Limb (tissue), 2 donors: ENCODE results near the gene APOBEC3F.
"Not testable (repeated sequence)": the region's sequence is repeated elsewhere in the genome, so short reads cannot be mapped to it uniquely, and the experiment has no call there.

ENCODE experiments used
- DNase-seq, 2 donors: peaks; one replicate each; pipeline ENCODE4 v3.0.0-alpha.2; 2016; ENCODE audit errors: extremely low spot score in 2 of 2

APOBEC3F gene

GRCh38 chr22:39040538-39041296 is at the start of gene APOBEC3F:
TSS of gene APOBEC3F (plus strand) at chr22:39040864. CDS start at chr22:39040961, 97 bp downstream.
- peak in 1 of 2 donors; percentile 50 for DNase-seq

- peak in 1 of 2 donors; percentile 36 for DNase-seq
Measured at GRCh38 chr22:38992871-38993371, 47.7 kb upstream of the APOBEC3F start.

DNA sequence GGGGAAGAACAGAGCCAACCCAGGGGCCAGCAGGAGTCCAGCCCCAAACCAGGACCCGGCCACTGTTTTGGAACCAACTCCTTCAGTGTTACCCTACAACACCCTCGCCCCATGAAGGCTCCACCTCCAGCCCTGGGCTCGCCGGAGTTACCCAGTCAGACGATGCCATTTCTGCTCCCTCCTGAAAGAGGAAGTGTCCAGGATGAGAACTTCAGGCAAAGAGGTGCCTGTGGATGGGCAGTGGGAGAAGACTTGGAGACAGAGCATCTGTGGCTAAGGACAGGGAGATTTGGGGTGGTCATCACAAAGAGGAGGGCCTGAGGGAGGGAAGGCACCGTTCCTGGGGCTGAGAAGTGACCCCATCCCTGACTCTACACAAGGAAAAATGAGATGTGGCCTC is 44.6 kb upstream of the APOBEC3F start:
- DNase-seq: no peak

DNA sequence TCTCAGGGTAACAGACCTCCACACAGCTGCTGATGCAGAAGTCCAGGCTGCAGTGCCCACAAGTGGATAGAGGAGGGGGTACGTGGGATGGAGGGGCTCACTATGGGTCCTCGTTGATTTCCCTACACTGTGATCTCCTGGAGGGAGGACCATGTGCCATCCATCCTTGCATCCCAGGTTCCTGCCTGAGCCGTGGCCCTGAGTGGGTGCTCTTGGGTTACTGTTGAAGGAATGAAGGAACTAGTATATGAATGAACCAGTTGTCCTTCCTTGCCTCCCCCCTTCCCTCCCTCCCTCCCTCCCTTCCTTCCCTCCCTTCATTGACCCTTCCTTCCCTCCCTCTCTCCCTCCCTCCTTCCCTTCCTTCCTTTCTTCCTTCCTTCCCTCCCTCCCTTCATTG is 43.1 kb upstream of the APOBEC3F start:
- no peak for DNase-seq

DNA sequence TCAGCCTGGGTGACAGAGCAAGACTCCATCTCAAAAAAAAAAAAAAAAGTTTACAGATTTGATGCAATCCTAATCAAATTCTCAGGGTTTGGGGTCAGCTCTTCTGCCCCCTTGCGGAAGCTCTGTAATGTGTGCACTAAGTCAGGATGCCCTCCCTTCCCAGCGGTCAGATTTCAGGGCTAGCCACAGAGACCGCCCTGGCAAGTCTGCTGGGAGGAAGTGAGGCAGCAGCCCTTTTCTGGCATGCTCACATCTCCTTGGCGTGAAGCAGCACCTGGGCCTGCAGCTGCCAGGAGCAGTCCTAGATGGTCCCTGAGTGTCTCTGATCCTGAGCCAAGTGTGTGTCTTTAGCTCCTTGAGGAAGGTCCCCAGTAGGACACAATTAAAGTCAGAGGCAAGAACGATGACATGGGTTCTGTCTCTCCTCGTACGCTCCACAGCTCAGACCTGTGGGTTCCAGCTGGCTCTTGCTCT is 37.5 kb upstream of the APOBEC3F start:
- DNase-seq: peak; percentile 72 to 73

- DNase-seq: no peak
Measured at GRCh38 chr22:39007177-39007576, 33.5 kb upstream of the APOBEC3F start.

DNA sequence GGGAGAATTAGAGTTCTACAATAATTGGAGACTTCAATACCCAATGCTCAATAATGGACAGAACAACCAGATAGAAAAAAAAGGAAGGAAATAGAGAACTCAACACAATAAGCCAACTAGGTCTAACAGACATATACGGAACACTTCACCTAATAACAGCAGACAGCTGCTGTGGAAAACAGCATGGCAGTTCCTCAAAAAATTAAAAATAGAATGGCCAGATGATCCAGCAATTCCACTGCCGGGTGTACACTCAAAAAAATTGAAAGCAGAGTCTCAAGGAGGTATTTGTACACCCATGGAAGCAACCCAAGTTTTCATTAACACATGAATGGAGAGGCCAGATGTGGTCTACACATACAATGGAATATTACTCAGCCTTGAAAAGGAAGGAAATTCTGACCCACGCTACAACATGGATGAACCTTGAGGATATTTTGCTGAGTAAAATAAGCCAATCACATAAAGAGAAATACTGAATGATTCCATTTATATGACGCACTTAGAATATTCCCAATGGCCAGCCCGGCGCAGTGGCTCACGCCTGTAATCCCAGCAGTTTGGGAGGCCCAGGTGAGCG is 32.3 kb upstream of the APOBEC3F start:
- not testable (repeated sequence) for DNase-seq

GRCh38 chr22:39010946-39011345 is 29.7 kb upstream of the APOBEC3F start:
- no peak for DNase-seq

DNA sequence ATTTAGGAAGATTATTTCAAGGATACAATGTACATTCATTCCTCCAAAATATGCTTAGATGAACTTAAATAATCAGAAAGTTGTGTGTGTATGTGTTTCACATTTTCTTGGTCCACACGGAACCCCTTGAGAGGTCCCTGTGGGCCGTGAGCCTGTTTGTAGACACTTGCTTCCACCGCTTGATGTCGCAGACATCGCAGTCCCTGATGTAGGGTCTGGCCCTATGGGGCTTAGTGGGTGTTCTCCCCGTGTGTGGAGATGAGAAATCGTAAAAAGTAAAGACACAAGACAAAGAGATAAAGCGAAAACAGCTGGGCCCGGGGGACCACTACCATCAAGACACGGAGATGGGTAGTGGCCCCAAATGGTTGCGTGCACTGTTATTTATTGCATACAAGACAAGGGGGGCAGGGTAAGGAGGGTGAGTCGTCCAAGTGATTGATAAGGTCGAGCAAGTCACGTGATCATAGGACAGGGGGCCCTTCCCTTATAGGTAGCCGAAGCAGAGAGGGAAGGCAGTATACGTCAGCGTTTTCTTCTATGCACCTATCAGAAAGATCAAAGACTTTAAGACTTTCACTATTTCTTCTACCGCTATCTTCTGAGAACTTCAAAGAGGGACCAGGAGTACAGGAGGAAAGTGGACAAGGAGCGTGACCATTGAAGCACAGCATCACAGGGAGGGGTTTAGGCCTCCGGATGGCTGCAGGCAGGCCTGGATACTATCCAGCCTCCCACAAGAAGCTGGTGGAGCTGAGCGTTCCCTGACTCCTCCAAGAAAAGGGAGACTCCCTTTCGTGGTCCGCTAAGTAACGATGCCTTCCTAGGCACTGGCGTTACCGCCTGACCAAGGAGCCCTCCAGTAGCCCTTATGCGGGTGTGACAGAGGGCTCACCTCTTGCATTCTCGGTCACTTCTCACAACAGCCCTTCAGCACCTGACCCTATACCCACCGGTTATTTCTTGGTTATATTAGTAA is 27.8 kb upstream of the APOBEC3F start:
- DNase-seq: no peak

DNA sequence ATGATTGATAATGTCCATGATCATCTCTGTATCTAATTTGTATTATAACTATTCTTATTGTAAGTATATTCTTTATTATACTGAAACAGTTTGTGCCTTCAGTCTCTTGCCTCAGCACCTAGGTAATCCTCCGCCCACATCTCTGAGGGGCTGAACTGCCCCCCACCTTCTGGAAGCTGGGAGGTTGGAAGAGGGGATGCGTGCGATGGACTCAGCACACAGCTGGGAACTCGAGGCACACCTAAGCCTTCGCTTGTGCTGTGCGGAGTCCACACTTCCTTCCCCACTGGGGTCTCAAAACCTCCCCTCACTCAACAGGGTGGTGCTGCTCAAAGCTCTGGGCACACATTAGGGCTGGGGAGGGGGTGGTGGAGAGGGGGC is 27.1 kb upstream of the APOBEC3F start:
- DNase-seq: not testable (repeated sequence)

DNA sequence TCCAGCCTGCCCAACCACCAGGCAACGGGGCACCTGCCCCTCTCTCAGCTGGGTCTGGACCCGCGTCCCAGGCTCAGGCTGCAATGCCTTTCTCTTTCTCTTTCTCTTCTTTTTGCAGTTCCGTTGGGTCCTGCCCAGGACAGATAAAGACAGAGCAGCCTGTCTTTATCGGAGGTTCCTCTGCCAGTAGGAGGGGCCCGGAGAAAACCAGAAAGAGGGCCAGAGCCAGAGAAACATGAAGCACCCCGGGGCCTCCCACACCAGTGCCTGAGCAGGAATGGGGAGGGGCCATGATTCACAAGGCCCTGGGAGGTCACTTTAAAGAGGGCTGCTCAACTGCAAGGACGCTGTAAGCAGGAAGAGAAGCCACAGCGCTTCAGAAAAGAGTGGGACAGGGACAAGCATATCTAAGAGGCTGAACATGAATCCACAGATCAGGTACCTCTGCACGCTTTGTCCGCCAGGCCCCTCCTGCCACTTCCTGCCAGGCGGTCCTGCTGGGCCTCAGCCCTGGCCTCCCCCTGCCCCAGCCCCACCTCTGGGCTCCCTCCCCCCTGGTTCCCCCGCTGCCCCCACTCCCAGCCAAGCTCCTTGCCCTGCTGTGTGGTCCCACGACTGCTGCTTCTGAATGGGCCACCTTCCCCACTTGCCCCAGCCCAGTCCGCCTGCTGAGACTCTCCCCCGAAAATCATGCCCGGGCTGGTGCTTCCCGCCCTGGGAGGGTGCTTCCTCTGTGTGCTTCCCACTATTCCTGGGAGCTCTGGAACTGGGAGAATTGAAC is 26.5 kb upstream of the APOBEC3F start, which contains the start of gene APOBEC3C:
Gene APOBEC3C, plus strand, starts transcription at position 316 of the 781 bp plus-strand sequence. Its CDS starts 106 bp downstream, at position 422.
- peak; percentile 31 to 65 for DNase-seq

GRCh38 chr22:39014723-39015121 is 25.9 kb upstream of the APOBEC3F start:
- DNase-seq: not testable (repeated sequence)

- DNase-seq: no peak
Measured at GRCh38 chr22:39016592-39016991, 24.1 kb upstream of the APOBEC3F start.

- no peak for DNase-seq
Measured at GRCh38 chr22:39017596-39018365, 22.9 kb upstream of the APOBEC3F start.

DNA sequence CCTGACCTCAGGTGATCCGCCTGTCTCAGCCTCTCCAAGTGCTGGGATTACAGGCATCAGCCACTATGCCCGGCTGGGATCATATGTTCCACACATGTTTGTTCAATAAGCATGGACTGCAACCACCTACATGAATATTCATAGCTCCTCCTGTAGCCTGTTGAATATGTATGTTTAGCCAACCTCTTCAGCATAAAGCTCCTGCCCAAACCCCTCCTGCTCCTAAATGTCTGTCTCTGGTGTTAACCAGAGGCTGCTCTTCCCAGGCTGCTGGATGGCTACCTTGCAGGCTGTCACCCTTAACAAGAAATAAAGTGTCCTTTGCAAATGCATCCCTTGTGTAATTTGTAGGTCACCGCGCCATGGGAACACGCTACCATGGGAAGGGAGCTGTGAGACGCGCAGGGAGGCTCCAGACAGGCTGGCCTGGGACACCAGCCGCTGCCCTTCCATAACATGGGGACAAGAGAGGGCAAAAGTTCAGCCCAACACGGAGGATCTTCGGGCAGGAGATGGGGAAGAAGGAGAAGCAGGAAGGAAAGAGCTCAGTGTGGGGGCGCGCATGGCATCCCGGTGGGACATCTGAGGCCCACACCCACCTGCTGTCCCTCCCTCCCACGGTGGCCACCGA is 20.5 kb upstream of the APOBEC3F start:
- DNase-seq: not testable (repeated sequence)

- DNase-seq: no peak
Measured at GRCh38 chr22:39021552-39022250, 19.0 kb upstream of the APOBEC3F start.

GRCh38 chr22:39024519-39025308 is 15.9 kb upstream of the APOBEC3F start:
- DNase-seq: no peak
